Myocyte (in vitro differentiated cells): ENCODE results near the gene FOXP1. TPM values are rescaled to one million over a fixed set of nuclear protein-coding genes. Genes with fewer than 3 reads are reported as not detected.

Experiments used
- DNase-seq: peaks from one replicate; pipeline ENCODE4 v3.0.0-alpha.2; 2012; ENCODE audit warnings: low read depth
- total RNA-seq: library from RNA; depleted of rRNA; stranded (reverse); fragments of >200 nt; gene quantifications from 2 replicates; pipeline ENCODE4 v1.2.3, GENCODE V29; 2014

Gene FOXP1
- total RNA-seq, 1 donor from 2014 or later, result 28.8 TPM

GRCh38 chr3:71135373-71136088, 448.0 kb downstream of the FOXP1 start:
- DNase-seq, result no peak

- DNase-seq, result no peak
Observed at GRCh38 chr3:71134521-71134920, 449.0 kb downstream of the FOXP1 start.

GRCh38 chr3:71133865-71134264, 449.7 kb downstream of the FOXP1 start:
- no peak for DNase-seq

GRCh38 chr3:71132995-71133730, 450.4 kb downstream of the FOXP1 start:
- DNase-seq, result no peak

- DNase-seq, result no peak
Observed at GRCh38 chr3:71131375-71132314, 451.9 kb downstream of the FOXP1 start.

GRCh38 chr3:71130471-71131374, 452.8 kb downstream of the FOXP1 start:
- DNase-seq, result peak; percentile 68

- DNase-seq, result peak; percentile 51
Observed at GRCh38 chr3:71129611-71130431, 453.7 kb downstream of the FOXP1 start.

- DNase-seq, result no peak
Observed at GRCh38 chr3:71128961-71129360, 454.6 kb downstream of the FOXP1 start.

- DNase-seq, result no peak
Observed at GRCh38 chr3:71127844-71128243, 455.7 kb downstream of the FOXP1 start.

GRCh38 chr3:71127052-71127831, 456.3 kb downstream of the FOXP1 start:
- no peak for DNase-seq

GRCh38 chr3:71125738-71126137, 457.8 kb downstream of the FOXP1 start:
- no peak for DNase-seq

GRCh38 chr3:71124048-71124447, 459.5 kb downstream of the FOXP1 start:
- no peak for DNase-seq

- DNase-seq, result no peak
Observed at GRCh38 chr3:71122641-71123040, 460.9 kb downstream of the FOXP1 start.

GRCh38 chr3:71121429-71122167, 461.9 kb downstream of the FOXP1 start:
- DNase-seq, result no peak

- peak; percentile 19 for DNase-seq
Observed at GRCh38 chr3:71120012-71120411, 463.5 kb downstream of the FOXP1 start.

GRCh38 chr3:71119171-71119570, 464.4 kb downstream of the FOXP1 start:
- DNase-seq, result no peak

GRCh38 chr3:71118436-71118835, 465.1 kb downstream of the FOXP1 start:
- no peak for DNase-seq

GRCh38 chr3:71117572-71118247, 465.8 kb downstream of the FOXP1 start:
- DNase-seq, result peak; percentile 26
